ENCODE measurements around the gene SMIM10L1. TPM values are rescaled to one million over a fixed set of nuclear protein-coding genes. Genes with fewer than 3 reads are reported as not detected.

The SMIM10L1 gene
- total RNA-seq, 6 experiments from 2014 or later: 11.7 to 13.7 (median 13.1) TPM

DNA sequence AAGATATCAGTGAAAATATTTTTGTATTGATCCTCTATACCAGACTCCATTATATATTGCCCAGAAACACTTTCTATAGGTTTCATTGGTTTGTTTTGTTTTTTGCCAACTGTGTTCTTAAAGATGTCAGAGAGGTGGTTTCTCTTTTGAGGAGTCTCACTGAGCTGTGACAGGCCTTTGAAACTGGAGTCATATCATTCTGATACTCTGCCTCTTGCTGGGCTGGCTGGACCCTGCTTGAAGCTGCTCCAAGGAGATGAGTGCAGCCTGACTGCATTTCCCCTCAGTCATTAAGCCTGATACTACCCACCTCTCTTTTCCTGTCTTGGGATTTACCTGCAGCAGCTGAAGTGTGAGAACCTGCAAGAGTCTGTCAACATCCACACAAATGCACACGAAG is 20.2 kb upstream of the SMIM10L1 start:
- no peaks in the 10 kb centered on the region for H3K27me3 Mint-ChIP-seq (ENCODE audit: insufficient read depth)
- peaks cover 36% of the 10 kb centered on the region for H3K36me3 Mint-ChIP-seq (ENCODE audit: low read depth)

DNA sequence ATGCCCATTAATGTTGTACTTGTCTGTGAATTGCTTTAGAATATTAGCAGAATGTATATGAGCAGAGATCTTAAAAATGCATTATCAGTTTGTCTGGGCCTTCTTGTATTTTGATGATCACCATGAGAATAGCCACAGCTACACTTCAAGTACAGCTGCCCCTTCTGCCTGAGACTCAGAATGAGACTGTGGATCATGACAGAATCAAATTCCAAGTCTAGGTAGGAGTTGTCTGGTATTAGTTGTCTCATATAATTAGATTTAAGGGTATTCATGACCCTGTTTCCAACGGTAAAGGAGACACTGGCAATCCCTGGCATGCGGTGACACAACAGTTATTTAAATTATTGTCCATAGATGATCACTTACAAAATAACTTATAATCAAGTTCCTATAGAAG is 18.3 kb upstream of the SMIM10L1 start:
- H3K27me3 Mint-ChIP-seq (ENCODE audit: insufficient read depth): no peaks in the 10 kb centered on the region
- no peak for DNase-seq
- TF ChIP-seq, protein P1, sequence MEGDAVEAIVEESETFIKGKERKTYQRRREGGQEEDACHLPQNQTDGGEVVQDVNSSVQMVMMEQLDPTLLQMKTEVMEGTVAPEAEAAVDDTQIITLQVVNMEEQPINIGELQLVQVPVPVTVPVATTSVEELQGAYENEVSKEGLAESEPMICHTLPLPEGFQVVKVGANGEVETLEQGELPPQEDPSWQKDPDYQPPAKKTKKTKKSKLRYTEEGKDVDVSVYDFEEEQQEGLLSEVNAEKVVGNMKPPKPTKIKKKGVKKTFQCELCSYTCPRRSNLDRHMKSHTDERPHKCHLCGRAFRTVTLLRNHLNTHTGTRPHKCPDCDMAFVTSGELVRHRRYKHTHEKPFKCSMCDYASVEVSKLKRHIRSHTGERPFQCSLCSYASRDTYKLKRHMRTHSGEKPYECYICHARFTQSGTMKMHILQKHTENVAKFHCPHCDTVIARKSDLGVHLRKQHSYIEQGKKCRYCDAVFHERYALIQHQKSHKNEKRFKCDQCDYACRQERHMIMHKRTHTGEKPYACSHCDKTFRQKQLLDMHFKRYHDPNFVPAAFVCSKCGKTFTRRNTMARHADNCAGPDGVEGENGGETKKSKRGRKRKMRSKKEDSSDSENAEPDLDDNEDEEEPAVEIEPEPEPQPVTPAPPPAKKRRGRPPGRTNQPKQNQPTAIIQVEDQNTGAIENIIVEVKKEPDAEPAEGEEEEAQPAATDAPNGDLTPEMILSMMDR (IDR thresholded peaks at IDR 0.05): no peak

More for the DNA sequence above, 20.2 kb upstream of the SMIM10L1 start:
- Mint-ChIP-seq H3K9me3 (peaks cover 3% of the 10 kb centered on the region), H3K4me3 (no peak overlapping the region), H3K27ac (no peak overlapping the region), H3K4me1 (ENCODE audit: low read depth) (no peaks in the 10 kb centered on the region)
- no peak for DNase-seq
- TF ChIP-seq, protein P1 (IDR thresholded peaks at IDR 0.05): no peak

DNA sequence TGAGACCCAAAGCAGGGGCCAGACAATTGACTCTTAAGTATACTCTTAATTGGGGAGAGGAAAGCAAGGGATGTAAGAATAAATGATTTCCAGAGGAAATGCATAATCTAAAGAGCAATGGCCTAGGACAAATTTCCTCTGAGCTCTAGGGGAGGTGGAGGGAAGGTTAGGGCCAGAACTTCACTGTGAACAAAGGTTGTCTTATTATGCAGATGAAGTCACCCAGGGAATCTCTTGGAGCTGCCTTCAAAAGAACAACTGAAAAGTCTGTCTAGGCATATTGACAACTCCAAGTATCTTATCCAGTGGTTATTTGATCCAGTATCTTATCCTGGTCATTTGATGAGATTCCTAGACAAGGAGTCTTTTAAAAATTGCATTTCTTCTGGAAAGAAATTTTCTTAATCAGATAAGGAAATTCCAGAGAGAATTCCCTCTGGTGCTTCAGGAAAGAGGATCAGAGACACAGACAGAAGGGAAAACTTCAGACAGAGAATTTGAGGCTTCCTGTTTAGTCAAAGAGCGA is 16.5 kb upstream of the SMIM10L1 start:
- DNase-seq: no peak
- Mint-ChIP-seq H3K27ac (no peak overlapping the region), H3K4me1 (ENCODE audit: low read depth) (no peaks in the 10 kb centered on the region), H3K27me3 (ENCODE audit: insufficient read depth) (no peaks in the 10 kb centered on the region), H3K36me3 (ENCODE audit: low read depth) (peaks cover 49% of the 10 kb centered on the region), H3K4me3 (no peak overlapping the region), H3K9me3 (peaks cover 4% of the 10 kb centered on the region)
- TF ChIP-seq, protein P1 (IDR thresholded peaks at IDR 0.05): no peak

More for the DNA sequence above, 18.3 kb upstream of the SMIM10L1 start:
- peaks cover 7% of the 10 kb centered on the region for H3K9me3 Mint-ChIP-seq
- no peak overlapping the region for H3K27ac Mint-ChIP-seq
- H3K36me3 Mint-ChIP-seq (ENCODE audit: low read depth): peaks cover 44% of the 10 kb centered on the region
- H3K4me1 Mint-ChIP-seq (ENCODE audit: low read depth): no peaks in the 10 kb centered on the region
- no peak overlapping the region for H3K4me3 Mint-ChIP-seq

DNA sequence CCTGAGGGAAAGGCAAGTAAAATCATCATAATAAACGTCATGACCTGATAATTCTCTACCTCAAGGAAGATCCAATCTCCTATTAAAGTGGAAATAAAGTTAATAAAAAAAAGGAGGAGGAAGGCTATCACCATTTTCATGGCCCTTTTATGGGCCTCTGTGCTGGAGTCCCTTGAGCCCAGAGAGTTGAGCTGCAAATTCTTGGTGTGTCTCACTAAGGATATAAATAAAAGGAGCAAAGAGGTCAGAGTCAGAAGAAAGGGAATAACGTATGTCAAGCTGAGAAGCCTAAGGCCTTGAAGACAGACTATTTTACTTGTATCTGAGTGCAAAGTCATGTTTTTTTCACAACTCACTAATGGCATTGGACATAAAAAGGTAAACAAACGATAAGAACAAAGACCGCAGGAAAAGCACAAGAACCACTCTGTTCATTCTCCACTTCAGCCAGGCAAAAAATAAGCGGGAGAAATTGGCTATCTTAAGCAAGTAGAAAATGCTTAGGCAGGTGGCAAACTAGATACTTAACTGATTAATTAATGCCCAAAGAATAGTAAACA is 12.0 kb upstream of the SMIM10L1 start:
- no peak overlapping the region for H3K27ac Mint-ChIP-seq
- no peak overlapping the region for H3K4me3 Mint-ChIP-seq
- peaks cover 4% of the 10 kb centered on the region for H3K9me3 Mint-ChIP-seq
- no peak for DNase-seq
- TF ChIP-seq, protein P1 (IDR thresholded peaks at IDR 0.05): no peak
- peaks cover 56% of the 10 kb centered on the region for H3K36me3 Mint-ChIP-seq (ENCODE audit: low read depth)
- H3K27me3 Mint-ChIP-seq (ENCODE audit: insufficient read depth): no peaks in the 10 kb centered on the region
- peaks cover 10% of the 10 kb centered on the region for H3K4me1 Mint-ChIP-seq (ENCODE audit: low read depth)

DNA sequence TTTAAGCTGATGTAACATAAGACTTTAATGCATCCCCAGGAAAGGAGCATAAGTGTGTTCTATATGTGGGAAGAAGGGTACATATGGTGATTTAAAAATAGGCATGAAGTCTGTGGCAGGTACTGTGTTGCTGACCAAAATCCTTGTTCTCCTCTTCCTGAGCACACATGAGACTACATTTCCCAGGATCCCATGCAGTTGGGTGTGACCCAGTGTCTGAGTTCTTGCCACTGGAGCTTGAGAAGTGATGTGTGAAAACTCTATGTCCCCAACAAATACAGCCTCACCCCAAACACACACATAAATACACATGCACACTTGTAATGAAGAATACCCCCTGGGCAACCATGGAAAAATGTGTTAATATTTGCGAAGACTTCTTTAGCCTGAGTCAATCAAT is 8.5 kb upstream of the SMIM10L1 start:
- Mint-ChIP-seq H3K27ac (no peak overlapping the region), H3K27me3 (ENCODE audit: insufficient read depth) (no peaks in the 10 kb centered on the region), H3K9me3 (no peaks in the 10 kb centered on the region), H3K4me3 (no peak overlapping the region), H3K4me1 (ENCODE audit: low read depth) (peaks cover 24% of the 10 kb centered on the region), H3K36me3 (ENCODE audit: low read depth) (peaks cover 50% of the 10 kb centered on the region)
- no peak for DNase-seq
- TF ChIP-seq, protein P1 (IDR thresholded peaks at IDR 0.05): no peak

Data from HFFc6 (cell line).